H9 (cell line): Measurements from ENCODE around the gene TBXAS1. TPM values are rescaled to one million over a fixed set of nuclear protein-coding genes. Genes with fewer than 3 reads are reported as not detected.

ENCODE experiments used
- DNase-seq: peaks from one replicate; pipeline ENCODE4 v3.0.0-alpha.2; 2017
- H2AFZ ChIP-seq: one replicate; pipeline ENCODE4 v1.6.1; 2013; ENCODE audit warnings: mild to moderate bottlenecking, low read length, control low read depth, moderate library complexity
- H2AK5ac ChIP-seq: 2 replicates; pipeline ENCODE4 v1.6.1; 2013; ENCODE audit warnings: low read length, control low read depth, mixed read lengths; ENCODE audit not compliant: insufficient read length
- H2BK120ac ChIP-seq: one replicate; pipeline ENCODE4 v1.6.1; 2013; ENCODE audit warnings: low read depth, mild to moderate bottlenecking, low read length, control low read depth, inconsistent platforms; ENCODE audit not compliant: poor library complexity, severe bottlenecking
- H2BK12ac ChIP-seq: 2 replicates; pipeline ENCODE4 v1.6.1; 2013; ENCODE audit warnings: low read length, control low read depth, mixed read lengths, low read depth; ENCODE audit not compliant: insufficient read length
- H2BK15ac ChIP-seq: 2 replicates; pipeline ENCODE4 v1.6.1; 2013; ENCODE audit warnings: low read depth, low read length, control low read depth
- H2BK20ac ChIP-seq: one replicate; pipeline ENCODE4 v1.6.1; 2013; ENCODE audit warnings: low read depth, mild to moderate bottlenecking, low read length, control low read depth, inconsistent platforms; ENCODE audit not compliant: poor library complexity, severe bottlenecking
- H2BK5ac ChIP-seq: 2 replicates; pipeline ENCODE4 v1.6.1; 2013; ENCODE audit warnings: low read length, control low read depth, mixed read lengths; ENCODE audit not compliant: insufficient read length
- H3K14ac ChIP-seq: 2 replicates; pipeline ENCODE4 v1.6.1; 2013; ENCODE audit warnings: low read length, control low read depth; ENCODE audit not compliant: insufficient read depth
- H3K18ac ChIP-seq: 2 replicates; pipeline ENCODE4 v1.6.1; 2013; ENCODE audit warnings: low read depth, mild to moderate bottlenecking, mixed read lengths, low read length, control low read depth; ENCODE audit not compliant: insufficient read length
- H3K23ac ChIP-seq: 2 replicates; pipeline ENCODE4 v1.6.1; 2013; ENCODE audit warnings: low read length, control low read depth, mixed read lengths, low read depth; ENCODE audit not compliant: insufficient read length
- H3K23me2 ChIP-seq: 2 replicates; pipeline ENCODE4 v1.6.1; 2013; ENCODE audit warnings: low read depth, mild to moderate bottlenecking, mixed read lengths, low read length, control low read depth; ENCODE audit not compliant: insufficient read length, poor library complexity, severe bottlenecking
- H3K27ac ChIP-seq: 2 replicates; pipeline ENCODE4 v1.5.1; 2013; ENCODE audit warnings: low read length, control low read depth, mixed read lengths, low read depth; ENCODE audit not compliant: insufficient read length
- H3K27me3 ChIP-seq: 2 replicates; pipeline ENCODE4 v1.6.1; 2013; ENCODE audit warnings: low read length, control low read depth, inconsistent platforms; ENCODE audit not compliant: insufficient read depth
- H3K4ac ChIP-seq: 2 replicates; pipeline ENCODE4 v1.6.1; 2013; ENCODE audit warnings: low read depth, mild to moderate bottlenecking, control low read depth, inconsistent platforms, low read length, moderate library complexity
- H3K4me1 ChIP-seq: 2 replicates; pipeline ENCODE4 v1.6.1; 2013; ENCODE audit warnings: low read length, control low read depth, inconsistent platforms; ENCODE audit not compliant: insufficient read depth
- H3K4me2 ChIP-seq: 2 replicates; pipeline ENCODE4 v1.6.1; 2013; ENCODE audit warnings: low read length, control low read depth, mixed read lengths; ENCODE audit not compliant: insufficient read length, insufficient read depth
- H3K56ac ChIP-seq: 2 replicates; pipeline ENCODE4 v1.6.1; 2013; ENCODE audit warnings: low read depth, mild to moderate bottlenecking, mixed read lengths, low read length, control low read depth; ENCODE audit not compliant: insufficient read length
- H3K79me1 ChIP-seq: 2 replicates; pipeline ENCODE4 v1.6.1; 2013; ENCODE audit warnings: low read depth, mild to moderate bottlenecking, moderate library complexity, low read length, control low read depth, inconsistent platforms; ENCODE audit not compliant: insufficient read depth, poor library complexity, severe bottlenecking
- H3K79me2 ChIP-seq: 2 replicates; pipeline ENCODE4 v1.6.1; 2013; ENCODE audit warnings: low read length, control low read depth, inconsistent platforms; ENCODE audit not compliant: insufficient read depth
- H3K9ac ChIP-seq: 2 replicates; pipeline ENCODE4 v1.6.1; 2013; ENCODE audit warnings: low read length, control low read depth, mixed read lengths; ENCODE audit not compliant: insufficient read length; ENCODE audit errors: extremely low read depth
- H3K9me3 ChIP-seq: one replicate; pipeline ENCODE4 v1.6.1; 2013; ENCODE audit warnings: low read depth, low read length, inconsistent platforms; ENCODE audit not compliant: control insufficient read depth
- H3T11ph ChIP-seq: one replicate; pipeline ENCODE4 v1.6.1; 2013; ENCODE audit warnings: mild to moderate bottlenecking, low read length, control low read depth, inconsistent platforms
- H4K20me1 ChIP-seq: one replicate; pipeline ENCODE4 v1.6.1; 2013; ENCODE audit not compliant: control insufficient read depth, insufficient read length, insufficient read depth
- H4K5ac ChIP-seq: 2 replicates; pipeline ENCODE4 v1.6.1; 2013; ENCODE audit warnings: low read depth, mild to moderate bottlenecking, mixed read lengths, low read length, control low read depth; ENCODE audit not compliant: insufficient read length
- H4K8ac ChIP-seq: replicated peaks from 2 replicates; pipeline ENCODE4 v1.6.1; 2013; ENCODE audit warnings: low read length, control low read depth, mixed read lengths, low read depth; ENCODE audit not compliant: insufficient read length
- H4K91ac ChIP-seq: 2 replicates; pipeline ENCODE4 v1.6.1; 2013; ENCODE audit warnings: low read depth, mild to moderate bottlenecking, moderate library complexity, mixed read lengths, low read length, control low read depth; ENCODE audit not compliant: insufficient read length
- H3K27ac Mint-ChIP-seq, 3 experiments: 2 replicates in 2 of 3; 3 replicates in 1 of 3; pipeline ENCODE4 v1.8.0; 2020 to 2021; ENCODE audit warnings: mixed read lengths in 3 of 3, mild to moderate bottlenecking in 1 of 3, moderate library complexity in 1 of 3
- H3K27me3 Mint-ChIP-seq: 2 replicates; pipeline ENCODE4 v1.8.0; 2021; ENCODE audit warnings: low read depth, mild to moderate bottlenecking, moderate library complexity, mixed read lengths
- H3K36me3 Mint-ChIP-seq, 3 experiments: 2 replicates in 2 of 3; 3 replicates in 1 of 3; pipeline ENCODE4 v1.8.0; 2020 to 2021; ENCODE audit warnings: low read depth in 3 of 3, mixed read lengths in 3 of 3; ENCODE audit not compliant: insufficient read depth in 1 of 3
- H3K4me1 Mint-ChIP-seq, 2 experiments: 2 replicates each; pipeline ENCODE4 v1.8.0; 2020; ENCODE audit warnings: mixed read lengths in 2 of 2
- H3K4me3 Mint-ChIP-seq, 2 experiments: 2 replicates in 1 of 2; 3 replicates in 1 of 2; pipeline ENCODE4 v1.8.0; 2020 to 2021; ENCODE audit warnings: mild to moderate bottlenecking in 2 of 2, mixed read lengths in 2 of 2, moderate library complexity in 1 of 2
- H3K9me3 Mint-ChIP-seq, 2 experiments: 2 replicates in 1 of 2; 3 replicates in 1 of 2; pipeline ENCODE4 v1.8.0; 2020; ENCODE audit warnings: mild to moderate bottlenecking in 2 of 2, mixed read lengths in 2 of 2, moderate library complexity in 1 of 2
- WGBS: extraction: QIAGEN DNeasy Blood & Tissue Kit; methylation state at CpG from one replicate; pipeline ENCODE4 v1.1.7; 2013; ENCODE audit warnings: missing lambda C conversion rate, low lambda C conversion rate, mixed read lengths; ENCODE audit not compliant: insufficient read length; ENCODE audit errors: extremely low coverage; 5-methylcytosine and 5-hydroxymethylcytosine counted together
- total RNA-seq: library from RNA; stranded (reverse); gene quantifications from 2 replicates; pipeline ENCODE4 v1.2.1, GENCODE V29; 2021
- TF ChIP-seq, protein P1 (sequence below): fragments of 200-600 bp; sonication (generic); conservative IDR thresholded peaks from 3 replicates; pipeline ENCODE4 v1.8.0; 2021; ENCODE audit warnings: antibody characterized with exemption, mild to moderate bottlenecking

The TBXAS1 gene
- total RNA-seq, 1 experiment from 2014 or later, result 0.39 TPM

DNA sequence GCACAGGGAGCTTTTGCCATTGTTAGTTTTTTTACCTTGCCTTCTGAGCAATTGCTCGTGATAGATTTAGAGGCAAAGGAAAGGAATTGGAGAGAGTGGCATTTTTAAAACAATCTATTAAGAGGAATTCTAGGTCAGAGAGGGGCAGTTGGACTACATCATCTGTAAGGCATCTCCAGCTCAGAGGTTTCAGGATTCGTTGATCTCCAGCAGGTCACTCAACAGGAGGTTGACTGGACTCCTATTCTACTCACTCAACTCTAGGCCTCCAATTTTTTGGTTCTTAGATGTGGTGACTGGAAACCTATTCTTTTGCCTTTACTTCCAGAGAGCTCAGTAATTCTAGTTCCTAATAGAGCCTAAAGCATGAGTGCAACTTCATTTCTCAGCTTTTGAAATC lies 42.8 kb downstream of the TBXAS1 start:
- no peaks in the 10 kb centered on the region for H4K20me1 ChIP-seq
- no peak overlapping the region for H2BK5ac ChIP-seq
- no peaks in the 10 kb centered on the region for H3K23me2 ChIP-seq
- no peak overlapping the region for H4K91ac ChIP-seq
- no CpG with 5 or more reads among the region's 2 CpGs for WGBS
- no peak overlapping the region for H3K18ac ChIP-seq
- H3K4me1 Mint-ChIP-seq, result no peaks in the 10 kb centered on the region
- H3K4me2 ChIP-seq, result no peak overlapping the region
- H3K4ac ChIP-seq, result no peak overlapping the region
- H3K27me3 Mint-ChIP-seq, result no peaks in the 10 kb centered on the region; the same call in 1 of the 2 replicates
- H2AFZ ChIP-seq, result no peak overlapping the region
- H3K27ac Mint-ChIP-seq, result no peak overlapping the region
- H3K9ac ChIP-seq, result no peak overlapping the region
- H3K79me1 ChIP-seq, result no peaks in the 10 kb centered on the region
- no peak overlapping the region for H2BK12ac ChIP-seq
- no peak overlapping the region for H2BK120ac ChIP-seq
- no peak overlapping the region for H2BK20ac ChIP-seq
- H3K9me3 Mint-ChIP-seq, result no peaks in the 10 kb centered on the region
- no peak overlapping the region for H3K56ac ChIP-seq
- no peaks in the 10 kb centered on the region for H3K9me3 ChIP-seq
- H3K36me3 Mint-ChIP-seq, result no peaks in the 10 kb centered on the region
- H3T11ph ChIP-seq, result no peak overlapping the region
- H3K23ac ChIP-seq, result no peak overlapping the region
- no peaks in the 10 kb centered on the region for H3K27me3 ChIP-seq
- TF ChIP-seq, protein P1, sequence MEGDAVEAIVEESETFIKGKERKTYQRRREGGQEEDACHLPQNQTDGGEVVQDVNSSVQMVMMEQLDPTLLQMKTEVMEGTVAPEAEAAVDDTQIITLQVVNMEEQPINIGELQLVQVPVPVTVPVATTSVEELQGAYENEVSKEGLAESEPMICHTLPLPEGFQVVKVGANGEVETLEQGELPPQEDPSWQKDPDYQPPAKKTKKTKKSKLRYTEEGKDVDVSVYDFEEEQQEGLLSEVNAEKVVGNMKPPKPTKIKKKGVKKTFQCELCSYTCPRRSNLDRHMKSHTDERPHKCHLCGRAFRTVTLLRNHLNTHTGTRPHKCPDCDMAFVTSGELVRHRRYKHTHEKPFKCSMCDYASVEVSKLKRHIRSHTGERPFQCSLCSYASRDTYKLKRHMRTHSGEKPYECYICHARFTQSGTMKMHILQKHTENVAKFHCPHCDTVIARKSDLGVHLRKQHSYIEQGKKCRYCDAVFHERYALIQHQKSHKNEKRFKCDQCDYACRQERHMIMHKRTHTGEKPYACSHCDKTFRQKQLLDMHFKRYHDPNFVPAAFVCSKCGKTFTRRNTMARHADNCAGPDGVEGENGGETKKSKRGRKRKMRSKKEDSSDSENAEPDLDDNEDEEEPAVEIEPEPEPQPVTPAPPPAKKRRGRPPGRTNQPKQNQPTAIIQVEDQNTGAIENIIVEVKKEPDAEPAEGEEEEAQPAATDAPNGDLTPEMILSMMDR, result no peak
- no peak overlapping the region for H4K5ac ChIP-seq
- no peak overlapping the region for H2BK15ac ChIP-seq
- H3K79me2 ChIP-seq, result no peaks in the 10 kb centered on the region
- no peak overlapping the region for H3K27ac ChIP-seq
- no peaks in the 10 kb centered on the region for H3K4me1 ChIP-seq
- no peak overlapping the region for H4K8ac ChIP-seq
- H2AK5ac ChIP-seq, result no peak overlapping the region
- no peak overlapping the region for H3K4me3 Mint-ChIP-seq
- no peak overlapping the region for H3K14ac ChIP-seq
- DNase-seq, result no peak
